Measurements from ENCODE around the gene HSPBP1.
"Not testable (repeated sequence)": the region's sequence is repeated elsewhere in the genome, so short reads cannot be mapped to it uniquely, and the experiment has no call there.

HSPBP1 gene, protein sequence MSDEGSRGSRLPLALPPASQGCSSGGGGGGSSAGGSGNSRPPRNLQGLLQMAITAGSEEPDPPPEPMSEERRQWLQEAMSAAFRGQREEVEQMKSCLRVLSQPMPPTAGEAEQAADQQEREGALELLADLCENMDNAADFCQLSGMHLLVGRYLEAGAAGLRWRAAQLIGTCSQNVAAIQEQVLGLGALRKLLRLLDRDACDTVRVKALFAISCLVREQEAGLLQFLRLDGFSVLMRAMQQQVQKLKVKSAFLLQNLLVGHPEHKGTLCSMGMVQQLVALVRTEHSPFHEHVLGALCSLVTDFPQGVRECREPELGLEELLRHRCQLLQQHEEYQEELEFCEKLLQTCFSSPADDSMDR

DNA sequence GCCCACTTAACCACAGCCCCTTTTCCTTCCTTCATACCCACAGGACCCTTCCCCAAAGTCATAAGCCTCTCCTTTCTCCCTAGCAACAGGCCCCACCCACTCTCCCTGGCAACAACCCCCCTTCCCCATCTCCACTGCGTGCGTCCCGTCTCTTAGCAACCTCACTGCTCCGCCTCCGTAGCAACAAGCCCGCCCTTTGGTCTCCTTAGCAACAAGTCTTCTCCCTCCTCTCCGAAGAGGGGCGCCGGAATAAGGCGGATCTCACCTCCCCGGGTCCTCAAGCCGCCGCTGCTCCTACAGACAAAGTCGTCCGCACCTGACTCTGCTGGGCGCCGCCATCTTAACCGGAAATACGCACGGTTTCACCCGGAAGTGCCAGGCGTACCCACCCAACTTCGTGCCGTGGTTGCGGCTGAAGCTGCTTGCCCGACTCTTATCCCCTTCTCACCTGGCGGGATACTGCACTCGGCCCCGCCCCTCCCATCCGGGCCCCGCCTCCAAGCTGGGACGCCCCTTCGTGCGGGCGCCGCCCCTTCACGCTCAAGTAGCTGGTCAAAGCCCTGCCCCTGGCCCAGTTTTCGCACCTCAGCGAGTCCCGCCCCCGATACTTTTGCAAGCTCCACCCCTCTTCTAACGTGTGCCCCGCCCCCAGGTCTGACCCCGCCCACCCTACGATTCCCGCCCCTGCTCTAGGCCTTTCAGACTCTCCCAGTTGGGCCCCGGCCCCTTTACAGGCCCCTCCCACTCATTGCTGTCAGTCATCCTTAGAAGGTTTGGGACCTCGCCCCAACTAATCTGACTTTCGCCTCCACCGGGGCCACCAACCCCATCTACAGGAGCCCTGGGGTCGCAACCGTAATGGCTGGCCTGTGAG, at the start of gene HSPBP1:
Gene HSPBP1, minus strand, starts transcription at position 341 of the 874 bp plus-strand sequence. CDS start 502 bp downstream, outside the sequence.
- peak; percentile 98 for DNase-seq

DNA sequence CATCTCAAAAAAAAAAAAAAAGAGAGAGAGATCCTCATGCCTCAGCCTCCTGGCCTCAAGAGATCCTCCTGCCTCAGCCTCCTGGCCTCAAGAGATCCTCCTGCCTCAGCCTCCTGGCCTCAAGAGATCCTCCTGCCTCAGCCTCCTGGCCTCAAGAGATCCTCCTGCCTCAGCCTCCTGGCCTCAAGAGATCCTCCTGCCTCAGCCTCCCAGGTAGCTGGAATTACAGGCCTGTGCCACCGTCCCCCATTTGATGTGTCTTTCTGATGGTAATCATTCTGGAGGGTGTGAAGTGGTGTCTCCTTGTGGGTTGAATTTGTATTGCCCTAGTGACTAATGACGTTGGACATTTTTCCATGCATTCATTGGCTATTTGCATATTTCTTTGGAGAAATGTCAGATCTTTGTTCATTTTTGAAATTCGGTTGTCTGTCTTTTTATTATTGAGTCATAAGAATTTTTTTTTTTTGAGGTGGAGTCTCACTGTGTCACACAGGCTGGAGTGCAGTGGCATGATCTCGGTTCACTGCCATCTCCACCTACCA, 48.9 kb upstream of the HSPBP1 start:
- not testable (repeated sequence) for DNase-seq

DNA sequence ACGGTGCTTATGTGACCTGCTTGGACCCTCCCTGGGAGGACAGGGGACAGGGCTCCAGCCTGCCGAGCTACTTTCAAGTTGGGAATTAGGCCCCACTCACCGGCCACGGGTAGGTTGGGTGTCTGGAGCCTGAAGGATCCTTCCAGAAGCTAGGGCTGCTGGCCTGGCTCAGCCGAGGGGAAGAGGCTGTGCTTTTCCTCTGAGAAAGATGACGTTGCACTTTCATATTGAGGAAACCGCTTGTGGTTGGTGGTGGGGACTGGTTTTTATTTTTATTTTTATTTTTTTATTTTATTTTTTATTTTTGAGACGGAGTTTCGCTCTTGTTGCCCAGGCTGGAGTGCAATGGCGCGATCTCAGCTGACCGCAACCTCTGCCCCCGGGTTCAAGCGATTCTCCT, 45.3 kb upstream of the HSPBP1 start, which contains the start of gene TMEM150B:
Gene TMEM150B, minus strand, starts transcription at position 170 of the 400 bp plus-strand sequence. CDS start 4,305 bp downstream, outside the sequence.
- no peak for DNase-seq

DNA sequence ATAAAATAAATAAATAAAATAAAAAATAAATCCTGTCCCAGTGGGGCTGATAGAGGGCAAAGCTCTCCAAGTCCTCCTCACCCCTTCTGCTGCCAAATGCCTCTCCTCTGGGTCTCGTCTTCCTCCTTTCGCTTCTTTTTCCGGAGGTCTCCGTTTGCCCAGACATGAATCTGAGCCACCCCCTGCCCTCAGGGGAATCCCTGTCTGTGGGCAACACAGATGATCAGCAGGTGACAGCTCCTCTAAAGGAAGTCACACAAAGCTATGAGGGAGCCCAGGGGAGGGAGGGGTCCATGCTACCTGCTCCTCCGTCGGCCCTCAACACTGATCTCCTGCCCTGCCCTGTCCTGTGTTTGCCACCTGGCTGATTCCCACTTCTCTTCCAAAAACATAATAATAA, 44.8 kb upstream of the HSPBP1 start:
- no peak for DNase-seq

DNA sequence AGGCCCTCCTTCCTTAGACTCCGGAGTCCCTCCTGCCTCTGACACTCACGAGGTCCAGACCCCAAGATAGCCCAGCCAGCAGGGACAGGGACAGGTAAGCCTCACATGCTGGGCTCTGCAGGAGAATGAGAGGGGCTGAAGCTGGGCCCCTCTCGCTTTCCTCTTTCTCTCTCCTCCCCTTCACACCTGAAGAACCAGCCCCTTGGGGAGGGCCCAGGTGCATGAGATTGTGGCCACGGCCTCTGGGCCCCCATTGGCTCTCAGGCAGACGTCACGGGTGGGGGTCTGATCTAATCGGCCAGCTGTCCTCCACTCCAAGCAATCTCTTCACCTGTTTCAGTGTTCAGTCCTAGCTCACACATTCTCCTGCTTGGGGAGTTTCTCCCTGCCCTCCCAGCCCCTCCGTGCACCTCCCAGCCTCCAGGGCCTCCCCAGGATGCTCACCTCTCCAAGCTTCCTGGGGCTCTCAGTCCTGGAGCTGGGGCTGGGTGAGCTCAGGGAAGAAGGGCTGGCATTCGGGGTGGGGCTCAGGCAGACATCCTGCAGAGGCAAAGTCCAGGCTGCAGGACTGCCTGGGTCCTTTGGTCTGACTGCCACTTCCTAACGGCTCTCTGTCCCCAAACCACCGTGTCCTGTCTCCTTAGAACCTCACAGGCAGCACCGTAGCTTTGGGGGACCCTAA, 42.4 kb upstream of the HSPBP1 start:
- DNase-seq: no peak

DNA sequence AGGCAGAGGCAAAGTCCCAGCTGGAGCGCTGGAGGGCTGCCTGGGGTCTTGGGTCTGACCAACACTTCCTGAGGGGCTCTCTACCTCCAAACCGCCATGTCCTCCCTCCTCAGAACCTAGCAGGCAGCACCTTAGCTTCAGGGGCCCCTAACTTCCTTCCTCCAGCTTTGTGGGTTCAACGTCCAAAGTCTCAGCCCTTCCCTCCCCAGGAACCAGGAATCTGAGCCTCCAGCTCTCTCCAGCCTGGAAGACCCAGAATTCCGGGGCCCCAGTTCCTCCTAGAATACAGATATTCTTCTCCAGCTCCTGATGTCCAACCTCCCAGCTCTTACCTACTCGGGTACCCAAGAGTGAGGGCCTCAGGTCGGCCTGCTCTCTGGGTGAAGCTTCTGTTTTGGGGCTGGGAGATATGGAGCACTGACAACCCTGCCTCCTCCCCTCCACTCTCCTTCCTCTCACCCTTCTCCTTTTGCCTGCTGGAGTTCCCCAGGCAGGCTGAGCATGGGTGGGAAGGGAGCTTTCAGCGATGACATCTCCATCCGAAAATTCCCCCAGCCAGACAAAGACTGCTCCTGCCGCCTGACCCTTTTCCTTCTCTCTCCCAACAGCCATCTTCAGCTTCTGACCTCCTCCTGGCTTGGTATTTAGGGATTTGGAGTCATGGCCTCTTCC, 41.7 kb upstream of the HSPBP1 start:
- no peak for DNase-seq

DNA sequence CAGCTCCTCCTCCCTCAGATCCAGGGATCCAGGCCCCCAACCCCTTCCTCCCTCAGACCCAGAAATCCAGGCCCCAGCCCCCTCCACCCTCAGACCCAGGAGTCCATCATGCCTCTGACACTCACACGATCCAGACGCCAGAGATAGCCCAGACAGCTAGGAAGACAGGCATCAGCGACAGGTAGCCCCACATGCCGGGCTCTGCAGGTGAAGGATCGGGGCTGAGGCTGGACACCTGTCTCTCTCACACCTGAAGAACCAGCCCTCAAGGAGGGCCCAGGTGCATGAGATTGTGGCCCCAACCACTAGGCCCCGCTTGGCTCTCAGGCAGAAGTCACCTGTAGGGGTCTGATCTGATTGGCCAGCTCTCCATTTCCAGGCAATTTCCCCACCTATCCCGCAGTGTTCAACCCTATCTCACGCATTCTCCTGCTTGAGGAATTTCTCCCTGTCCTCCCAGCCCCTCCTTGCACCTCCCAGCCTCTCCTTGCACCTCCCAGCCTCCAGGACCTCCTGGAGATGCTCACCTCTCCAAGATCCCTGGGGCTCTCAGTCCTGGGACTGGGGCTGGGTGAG, 41.0 kb upstream of the HSPBP1 start:
- DNase-seq: no peak

DNA sequence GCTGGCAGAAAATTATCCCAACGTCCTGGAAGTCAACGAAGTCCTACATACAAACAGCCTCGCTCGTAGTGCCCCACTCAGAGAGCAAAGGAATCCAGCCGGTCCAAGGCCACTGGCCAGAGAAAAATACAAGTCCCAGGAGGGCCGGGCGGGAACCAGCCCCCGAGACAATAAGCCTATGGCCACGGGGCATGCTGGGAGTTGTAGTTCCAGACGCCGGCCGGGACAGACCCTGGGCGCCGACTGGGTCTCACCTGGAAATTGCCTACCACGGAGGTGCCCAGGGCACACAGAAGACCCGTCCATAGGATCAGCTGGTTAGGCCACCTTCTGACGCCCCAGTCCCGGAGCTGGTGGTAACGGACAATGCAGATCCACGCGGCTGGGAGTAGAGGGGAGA, 39.9 kb upstream of the HSPBP1 start:
- DNase-seq: no peak

DNA sequence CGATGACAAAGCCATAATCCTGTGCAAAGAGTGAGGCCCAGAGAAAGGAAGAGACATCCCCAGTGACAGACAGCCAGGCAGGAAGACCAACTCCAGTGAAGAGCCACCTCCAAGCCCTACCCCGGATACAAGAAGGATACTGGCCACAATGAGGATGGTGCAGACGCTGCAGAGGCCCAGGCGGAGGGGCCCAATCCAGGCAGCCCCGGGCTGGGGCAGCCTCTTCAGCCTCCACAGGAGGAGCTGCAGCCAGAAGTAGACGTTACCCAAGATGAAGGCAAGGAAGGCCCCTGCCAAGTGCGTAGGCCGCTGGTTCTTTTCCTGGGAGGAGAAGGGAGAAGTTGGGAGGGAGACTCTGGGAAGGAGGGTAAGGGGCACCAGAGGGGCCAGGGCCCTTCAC, 36.7 kb upstream of the HSPBP1 start:
- DNase-seq: no peak

DNA sequence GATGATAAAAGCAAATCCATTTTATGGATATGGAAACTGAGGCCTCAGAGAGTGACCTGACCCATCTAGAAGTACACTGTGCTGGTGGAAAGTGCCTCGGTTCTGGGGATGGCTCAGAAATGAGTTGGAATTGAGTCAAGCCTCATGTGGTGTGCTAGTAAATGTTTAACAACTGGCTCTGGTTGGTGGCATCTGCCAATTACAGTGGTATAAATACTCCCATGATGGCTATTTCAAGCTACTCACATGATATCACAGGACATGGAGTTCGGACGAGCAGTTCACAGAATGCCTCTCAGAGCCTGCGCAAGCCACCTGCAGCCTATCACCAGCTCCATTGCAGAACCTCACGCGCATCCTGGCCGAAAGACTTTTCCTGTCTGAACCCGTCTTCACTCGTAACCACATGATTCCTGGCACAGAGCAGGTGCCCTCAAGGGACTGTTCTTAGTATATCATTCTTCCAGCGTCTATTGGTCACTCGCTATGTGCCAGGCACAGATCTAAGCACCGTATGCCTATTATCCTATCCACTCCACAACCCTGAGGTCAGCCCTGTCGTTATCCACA, 36.1 kb upstream of the HSPBP1 start:
- DNase-seq: no peak

DNA sequence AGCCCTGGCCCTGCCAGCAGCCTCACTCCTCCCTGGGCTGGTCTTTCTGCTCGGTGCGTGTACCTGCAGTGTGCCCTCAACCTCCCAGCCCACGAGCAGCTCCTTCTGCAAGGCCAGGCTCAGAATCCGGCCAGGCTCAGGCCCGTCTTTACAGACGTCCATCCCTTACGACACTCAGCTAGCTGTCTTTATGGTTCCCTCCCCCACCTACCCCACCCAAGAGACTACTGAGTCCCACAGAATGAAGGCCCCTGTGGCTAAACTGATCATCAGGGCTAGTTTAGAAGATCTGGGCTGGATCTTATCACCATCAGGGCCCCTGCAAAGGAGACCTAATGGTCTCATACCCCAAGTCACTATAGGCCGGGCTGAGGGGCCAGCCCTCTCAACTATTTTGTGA, 34.5 kb upstream of the HSPBP1 start:
- no peak for DNase-seq

DNA sequence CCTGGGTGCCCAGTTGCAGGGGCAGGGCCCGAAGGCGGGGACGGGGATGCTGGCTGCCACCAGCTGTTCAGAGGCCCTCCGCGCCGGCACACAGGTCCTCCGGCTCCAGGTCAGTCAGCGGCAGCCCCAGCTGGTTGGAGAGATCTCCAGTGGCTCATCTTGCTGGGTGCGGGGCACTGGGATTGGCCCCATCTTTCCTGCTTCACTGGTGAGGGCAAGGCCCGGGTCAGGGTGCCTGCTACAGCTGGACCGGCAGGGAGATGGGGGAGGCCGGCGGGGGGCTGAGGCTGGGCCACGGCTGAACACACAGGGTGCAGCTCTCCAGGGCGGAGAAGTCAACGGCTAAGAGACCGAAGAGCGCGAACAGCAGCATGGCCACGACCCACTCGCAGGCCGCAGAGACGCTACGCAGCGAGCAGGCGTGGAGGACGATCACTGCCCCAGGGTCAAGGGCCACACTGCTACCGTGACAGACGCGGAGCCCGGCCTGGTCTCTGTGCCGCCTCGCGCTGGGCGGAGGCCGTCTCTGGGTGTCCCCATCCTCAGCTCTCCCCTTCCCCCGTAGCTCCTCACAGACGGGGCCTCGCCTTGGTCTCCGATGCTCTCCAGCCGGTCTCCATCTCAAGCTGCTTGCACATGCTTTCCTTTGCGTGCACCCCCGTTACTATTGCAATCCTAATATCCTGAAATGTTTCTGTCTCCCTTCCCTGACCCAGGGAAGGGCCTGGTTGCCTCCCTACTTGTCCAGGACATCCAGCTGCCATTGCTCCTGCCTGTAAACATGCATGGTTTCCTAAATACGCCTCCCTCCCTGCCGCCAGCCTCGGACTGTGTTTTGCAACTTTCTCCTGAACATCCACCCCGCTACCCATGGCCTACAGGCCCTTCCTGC, 33.0 kb upstream of the HSPBP1 start:
- no peak for DNase-seq

DNA sequence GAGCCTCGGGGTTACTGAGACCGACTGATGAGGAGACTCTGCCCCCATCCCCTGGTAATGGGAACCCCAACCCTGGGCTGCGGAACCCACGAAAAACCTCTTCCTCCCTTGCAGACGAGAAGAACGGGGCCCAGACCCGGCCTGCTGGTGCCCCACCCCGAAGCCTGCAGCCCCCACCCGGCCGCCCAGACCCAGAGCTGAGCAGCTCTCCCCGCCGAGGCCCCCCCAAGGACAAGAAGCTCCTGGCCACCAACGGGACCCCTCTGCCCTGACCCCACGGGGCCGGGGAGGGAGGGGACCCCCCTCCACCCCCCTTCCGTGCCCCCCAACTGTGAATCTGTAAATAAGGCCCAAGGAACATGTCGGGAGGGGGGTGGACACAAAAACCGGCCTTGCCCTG, 31.9 kb upstream of the HSPBP1 start:
- DNase-seq: no peak

DNA sequence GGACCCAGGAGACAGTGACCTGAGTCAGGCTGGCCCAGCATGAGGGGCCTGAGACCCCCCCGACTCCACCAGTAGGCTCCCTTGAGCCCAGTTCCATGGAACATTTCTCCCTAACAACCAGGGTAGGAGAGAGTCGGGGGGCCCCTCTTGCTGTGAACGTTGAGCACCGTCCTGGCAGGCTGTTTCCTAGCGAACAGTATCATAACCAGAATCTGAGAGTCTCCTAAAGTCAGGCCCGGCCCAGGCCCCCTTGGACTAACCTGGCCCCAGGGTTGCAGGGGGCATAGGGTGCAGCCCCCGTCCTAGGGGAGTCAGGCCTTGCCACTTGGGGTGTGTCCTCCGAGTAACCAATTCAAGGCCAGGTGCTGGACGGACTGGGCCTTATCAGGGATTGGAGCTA, 31.5 kb upstream of the HSPBP1 start:
- DNase-seq: no peak

DNA sequence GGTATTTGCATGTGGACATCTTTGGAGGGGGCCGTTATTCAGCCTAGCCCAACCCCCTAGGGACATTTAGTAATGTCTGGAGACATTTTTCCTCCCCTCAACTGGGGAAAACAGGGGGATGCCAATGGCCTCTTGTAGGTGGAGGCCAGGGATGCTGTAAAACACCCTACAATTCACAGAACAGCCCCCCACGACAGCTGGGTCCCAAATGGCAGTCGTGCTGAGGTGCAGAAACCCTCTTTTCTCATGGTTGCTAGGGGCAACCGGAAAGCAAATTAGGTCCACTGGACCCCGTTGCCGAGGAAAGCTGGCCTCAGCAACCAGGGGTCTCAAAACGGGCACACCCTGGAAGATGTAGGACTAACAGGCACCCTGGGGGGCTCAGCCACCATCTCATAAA, 30.6 kb upstream of the HSPBP1 start:
- no peak for DNase-seq

DNA sequence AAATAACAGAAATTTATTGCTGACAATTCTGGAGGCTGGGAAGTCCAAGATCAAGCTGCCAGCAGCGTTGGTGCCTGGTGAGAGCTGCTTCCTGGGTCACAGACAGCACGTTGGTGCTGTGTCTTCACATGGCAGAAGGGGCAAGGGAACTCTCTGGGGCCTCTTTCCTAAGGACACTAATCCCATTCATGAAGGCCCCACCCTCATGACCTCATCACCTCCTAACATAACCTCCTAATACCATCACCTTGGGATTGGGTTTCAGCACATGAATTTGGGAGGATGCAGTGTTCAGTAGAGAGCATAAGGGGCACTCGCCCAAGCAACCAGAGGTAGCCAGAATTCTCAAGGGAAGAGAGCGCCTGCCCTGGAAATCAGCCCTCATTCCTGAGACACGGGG, 29.5 kb upstream of the HSPBP1 start:
- DNase-seq: no peak

DNA sequence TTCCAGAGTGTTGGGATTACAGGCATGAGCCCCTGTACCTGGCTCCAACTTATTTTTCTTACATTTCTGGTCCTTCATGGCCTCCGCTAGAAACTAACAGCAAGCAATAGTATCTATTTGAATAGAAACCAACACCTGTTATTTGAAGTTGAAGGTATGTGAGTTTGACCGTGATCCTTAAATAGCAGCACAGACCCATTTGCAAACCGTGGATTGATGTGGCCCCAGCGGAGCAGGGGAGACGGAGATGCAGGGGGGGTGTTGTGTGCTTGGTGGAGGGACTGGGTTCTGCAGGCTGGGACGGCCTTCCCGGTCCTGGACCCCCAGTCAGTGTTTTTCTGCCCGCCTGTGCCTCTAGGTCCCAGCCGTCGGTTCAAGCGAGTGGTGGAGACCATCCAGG, 28.4 kb upstream of the HSPBP1 start:
- no peak for DNase-seq

DNA sequence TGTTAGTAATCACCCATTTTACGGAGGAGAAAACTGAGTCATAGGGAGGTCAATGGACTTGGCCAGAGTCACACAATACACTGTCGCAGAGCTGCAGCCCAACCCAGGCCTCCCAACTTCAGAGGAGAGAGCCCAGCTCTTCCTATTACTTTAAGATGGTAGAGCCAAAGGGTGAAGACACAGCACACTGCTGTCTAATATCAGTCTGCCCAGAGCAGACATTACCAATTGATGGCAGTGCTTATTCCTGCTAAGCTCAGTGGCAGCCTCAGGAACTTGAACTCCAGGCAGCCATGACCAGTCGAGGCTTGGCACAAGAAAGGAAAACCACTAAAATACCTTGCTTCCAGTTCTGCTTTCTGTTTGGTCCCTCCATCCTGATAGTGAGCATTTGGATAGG, 26.8 kb upstream of the HSPBP1 start:
- no peak for DNase-seq

DNA sequence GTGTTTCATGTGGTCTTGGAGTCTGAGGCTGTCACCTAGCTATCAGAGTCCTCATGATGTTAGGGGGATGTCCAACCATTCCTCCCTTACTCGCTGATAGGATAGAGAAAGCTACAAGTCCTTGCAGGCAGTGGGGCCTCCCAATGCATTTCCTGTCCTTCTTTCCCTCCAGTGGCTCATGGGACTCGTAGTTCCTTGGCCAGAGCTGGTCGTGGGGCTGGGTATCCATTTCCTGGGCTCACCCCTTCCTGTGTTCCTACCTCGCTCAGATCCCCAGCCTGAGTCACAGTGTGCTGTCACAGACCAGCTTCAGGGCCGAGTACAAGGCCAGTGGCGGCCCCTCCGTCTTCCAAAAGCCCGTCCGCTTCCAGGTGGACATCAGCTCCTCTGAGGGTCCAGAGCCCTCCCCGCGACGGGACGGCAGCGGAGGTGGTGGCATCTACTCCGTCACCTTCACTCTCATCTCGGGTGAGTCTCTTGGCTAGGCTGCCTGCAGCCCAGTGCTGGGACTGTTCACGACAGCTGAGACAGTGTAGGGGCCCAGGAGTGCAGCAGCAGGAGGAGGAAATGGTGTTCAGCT, 26.2 kb upstream of the HSPBP1 start:
- no peak for DNase-seq

DNA sequence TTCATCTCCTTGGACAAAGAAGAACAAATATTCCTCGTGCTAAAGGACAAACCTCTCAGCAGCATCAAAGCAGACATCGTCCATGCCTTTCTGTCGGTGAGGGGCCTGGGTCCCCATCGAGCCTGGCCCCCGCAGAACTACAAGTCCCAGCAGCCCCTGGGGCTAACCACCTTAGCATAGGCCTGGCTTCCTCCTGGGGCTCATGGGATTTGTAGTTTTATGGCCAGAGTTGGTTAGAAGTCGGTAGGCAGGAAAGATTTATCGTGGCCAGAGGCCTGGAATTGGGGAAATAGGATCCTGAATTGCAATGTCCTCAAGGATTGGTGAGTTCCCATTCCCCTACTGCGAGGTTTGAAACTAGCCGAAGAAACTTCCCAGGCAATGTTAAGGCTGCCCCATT, 25.6 kb upstream of the HSPBP1 start:
- DNase-seq: peak; percentile 72
